HepG2 (cell line): ENCODE data around the gene U2AF2.

ENCODE experiments used
- CTCF ChIP-seq: sonication (generic); formaldehyde crosslinking; IDR thresholded peaks from 2 replicates; pipeline ENCODE4 v1.5.0; 2020; ENCODE audit warnings: mild to moderate bottlenecking, missing genetic modification reagents, moderate library complexity
- HDAC2 ChIP-seq: sonication (generic); formaldehyde crosslinking; IDR thresholded peaks from 2 replicates; pipeline ENCODE4 v1.4.0; 2020; ENCODE audit warnings: missing genetic modification reagents
- POLR2A ChIP-seq, 2 experiments: IDR thresholded peaks; 2 replicates each; pipeline ENCODE4 v1.6.1; 2011; ENCODE audit warnings: low read depth in 2 of 2, low read length in 2 of 2, mild to moderate bottlenecking in 1 of 2, moderate library complexity in 1 of 2; ENCODE audit not compliant: insufficient read depth in 1 of 2
- REST ChIP-seq, 2 experiments: IDR thresholded peaks; 2 replicates each; pipeline ENCODE4 v1.6.1; 2011 to 2012; ENCODE audit warnings: low read length in 2 of 2, borderline replicate concordance in 1 of 2, low read depth in 1 of 2, mild to moderate bottlenecking in 1 of 2, moderate library complexity in 1 of 2
- SMC3 ChIP-seq: IDR thresholded peaks from 2 replicates; pipeline ENCODE4 v1.6.1; 2011; ENCODE audit warnings: low read length, improper control_type of control experiment
- SUZ12 ChIP-seq: fragments of 150-350 bp; IDR thresholded peaks from 2 replicates; pipeline ENCODE4 v1.6.1; 2014; ENCODE audit warnings: low read depth, low read length
- ZC3H4 ChIP-seq: sonication (generic); formaldehyde crosslinking; IDR thresholded peaks from 2 replicates; pipeline ENCODE4 v1.4.0; 2020; ENCODE audit warnings: missing genetic modification reagents, borderline replicate concordance
- ZNF180 ChIP-seq: sonication (generic); formaldehyde crosslinking; IDR thresholded peaks from 2 replicates; pipeline ENCODE4 v1.4.0; 2020; ENCODE audit warnings: low read depth, missing genetic modification reagents, borderline replicate concordance
- ZNF24 ChIP-seq: fragments of 450-650 bp; IDR thresholded peaks from 2 replicates; pipeline ENCODE4 v1.6.1; 2017; ENCODE audit warnings: antibody characterized with exemption, mild to moderate bottlenecking
- ZNF841 ChIP-seq: sonication (generic); formaldehyde crosslinking; IDR thresholded peaks from 2 replicates; pipeline ENCODE4 v1.8.1; 2023; ENCODE audit warnings: missing genetic modification reagents, borderline replicate concordance
- TF ChIP-seq, protein P1 (sequence below), 2 experiments: sonication (generic) in 1 of 2; formaldehyde crosslinking in 1 of 2; IDR thresholded peaks; 2 replicates each; pipeline versions ENCODE4 v1.4.0 to v1.6.1; 2018 to 2020; ENCODE audit warnings: missing genetic modification reagents in 2 of 2, borderline replicate concordance in 1 of 2, low read depth in 1 of 2, mild to moderate bottlenecking in 1 of 2, missing biosample characterization in 1 of 2
- TF ChIP-seq, protein P2 (sequence below): IDR thresholded peaks from 2 replicates; pipeline ENCODE4 v1.6.1; 2012; ENCODE audit warnings: low read depth, low read length, improper control_type of control experiment
- TF ChIP-seq, protein P3 (sequence below): sonication (generic); formaldehyde crosslinking; IDR thresholded peaks from 2 replicates; pipeline ENCODE4 v1.4.0; 2020; ENCODE audit warnings: missing genetic modification reagents
- TF ChIP-seq, protein P4 (sequence below): sonication (generic); formaldehyde crosslinking; IDR thresholded peaks from 2 replicates; pipeline ENCODE4 v1.8.0; 2022; ENCODE audit warnings: mild to moderate bottlenecking, missing genetic modification reagents; ENCODE audit not compliant: insufficient replicate concordance

GRCh38 chr19:55681131-55682092 is 26.6 kb downstream of the U2AF2 start:
- TF ChIP-seq REST (IDR thresholded peaks at IDR 0.05; ENCODE audit: borderline replicate concordance in 1 of 2, low read depth in 1 of 2, low read length in 2 of 2): no peak
- TF ChIP-seq, protein P1, sequence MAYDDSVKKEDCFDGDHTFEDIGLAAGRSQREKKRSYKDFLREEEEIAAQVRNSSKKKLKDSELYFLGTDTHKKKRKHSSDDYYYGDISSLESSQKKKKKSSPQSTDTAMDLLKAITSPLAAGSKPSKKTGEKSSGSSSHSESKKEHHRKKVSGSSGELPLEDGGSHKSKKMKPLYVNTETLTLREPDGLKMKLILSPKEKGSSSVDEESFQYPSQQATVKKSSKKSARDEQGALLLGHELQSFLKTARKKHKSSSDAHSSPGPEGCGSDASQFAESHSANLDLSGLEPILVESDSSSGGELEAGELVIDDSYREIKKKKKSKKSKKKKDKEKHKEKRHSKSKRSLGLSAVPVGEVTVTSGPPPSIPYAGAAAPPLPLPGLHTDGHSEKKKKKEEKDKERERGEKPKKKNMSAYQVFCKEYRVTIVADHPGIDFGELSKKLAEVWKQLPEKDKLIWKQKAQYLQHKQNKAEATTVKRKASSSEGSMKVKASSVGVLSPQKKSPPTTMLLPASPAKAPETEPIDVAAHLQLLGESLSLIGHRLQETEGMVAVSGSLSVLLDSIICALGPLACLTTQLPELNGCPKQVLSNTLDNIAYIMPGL (CRISPR knock-in tag; IDR thresholded peaks at IDR 0.05; ENCODE audit: borderline replicate concordance in 1 of 2, low read depth in 1 of 2): no peak
- no peak for TF ChIP-seq HDAC2 (CRISPR knock-in tag)
- TF ChIP-seq, protein P2, sequence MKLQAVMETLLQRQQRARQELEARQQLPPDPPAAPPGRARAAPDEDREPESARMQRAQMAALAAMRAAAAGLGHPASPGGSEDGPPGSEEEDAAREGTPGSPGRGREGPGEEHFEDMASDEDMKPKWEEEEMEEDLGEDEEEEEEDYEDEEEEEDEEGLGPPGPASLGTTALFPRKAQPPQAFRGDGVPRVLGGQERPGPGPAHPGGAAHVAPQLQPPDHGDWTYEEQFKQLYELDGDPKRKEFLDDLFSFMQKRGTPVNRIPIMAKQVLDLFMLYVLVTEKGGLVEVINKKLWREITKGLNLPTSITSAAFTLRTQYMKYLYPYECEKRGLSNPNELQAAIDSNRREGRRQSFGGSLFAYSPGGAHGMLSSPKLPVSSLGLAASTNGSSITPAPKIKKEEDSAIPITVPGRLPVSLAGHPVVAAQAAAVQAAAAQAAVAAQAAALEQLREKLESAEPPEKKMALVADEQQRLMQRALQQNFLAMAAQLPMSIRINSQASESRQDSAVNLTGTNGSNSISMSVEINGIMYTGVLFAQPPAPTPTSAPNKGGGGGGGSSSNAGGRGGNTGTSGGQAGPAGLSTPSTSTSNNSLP: no peak
- TF ChIP-seq SUZ12: no peak
- TF ChIP-seq, protein P3, sequence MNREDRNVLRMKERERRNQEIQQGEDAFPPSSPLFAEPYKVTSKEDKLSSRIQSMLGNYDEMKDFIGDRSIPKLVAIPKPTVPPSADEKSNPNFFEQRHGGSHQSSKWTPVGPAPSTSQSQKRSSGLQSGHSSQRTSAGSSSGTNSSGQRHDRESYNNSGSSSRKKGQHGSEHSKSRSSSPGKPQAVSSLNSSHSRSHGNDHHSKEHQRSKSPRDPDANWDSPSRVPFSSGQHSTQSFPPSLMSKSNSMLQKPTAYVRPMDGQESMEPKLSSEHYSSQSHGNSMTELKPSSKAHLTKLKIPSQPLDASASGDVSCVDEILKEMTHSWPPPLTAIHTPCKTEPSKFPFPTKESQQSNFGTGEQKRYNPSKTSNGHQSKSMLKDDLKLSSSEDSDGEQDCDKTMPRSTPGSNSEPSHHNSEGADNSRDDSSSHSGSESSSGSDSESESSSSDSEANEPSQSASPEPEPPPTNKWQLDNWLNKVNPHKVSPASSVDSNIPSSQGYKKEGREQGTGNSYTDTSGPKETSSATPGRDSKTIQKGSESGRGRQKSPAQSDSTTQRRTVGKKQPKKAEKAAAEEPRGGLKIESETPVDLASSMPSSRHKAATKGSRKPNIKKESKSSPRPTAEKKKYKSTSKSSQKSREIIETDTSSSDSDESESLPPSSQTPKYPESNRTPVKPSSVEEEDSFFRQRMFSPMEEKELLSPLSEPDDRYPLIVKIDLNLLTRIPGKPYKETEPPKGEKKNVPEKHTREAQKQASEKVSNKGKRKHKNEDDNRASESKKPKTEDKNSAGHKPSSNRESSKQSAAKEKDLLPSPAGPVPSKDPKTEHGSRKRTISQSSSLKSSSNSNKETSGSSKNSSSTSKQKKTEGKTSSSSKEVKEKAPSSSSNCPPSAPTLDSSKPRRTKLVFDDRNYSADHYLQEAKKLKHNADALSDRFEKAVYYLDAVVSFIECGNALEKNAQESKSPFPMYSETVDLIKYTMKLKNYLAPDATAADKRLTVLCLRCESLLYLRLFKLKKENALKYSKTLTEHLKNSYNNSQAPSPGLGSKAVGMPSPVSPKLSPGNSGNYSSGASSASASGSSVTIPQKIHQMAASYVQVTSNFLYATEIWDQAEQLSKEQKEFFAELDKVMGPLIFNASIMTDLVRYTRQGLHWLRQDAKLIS (CRISPR knock-in tag): no peak
- TF ChIP-seq, protein P4, sequence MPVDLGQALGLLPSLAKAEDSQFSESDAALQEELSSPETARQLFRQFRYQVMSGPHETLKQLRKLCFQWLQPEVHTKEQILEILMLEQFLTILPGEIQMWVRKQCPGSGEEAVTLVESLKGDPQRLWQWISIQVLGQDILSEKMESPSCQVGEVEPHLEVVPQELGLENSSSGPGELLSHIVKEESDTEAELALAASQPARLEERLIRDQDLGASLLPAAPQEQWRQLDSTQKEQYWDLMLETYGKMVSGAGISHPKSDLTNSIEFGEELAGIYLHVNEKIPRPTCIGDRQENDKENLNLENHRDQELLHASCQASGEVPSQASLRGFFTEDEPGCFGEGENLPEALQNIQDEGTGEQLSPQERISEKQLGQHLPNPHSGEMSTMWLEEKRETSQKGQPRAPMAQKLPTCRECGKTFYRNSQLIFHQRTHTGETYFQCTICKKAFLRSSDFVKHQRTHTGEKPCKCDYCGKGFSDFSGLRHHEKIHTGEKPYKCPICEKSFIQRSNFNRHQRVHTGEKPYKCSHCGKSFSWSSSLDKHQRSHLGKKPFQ: no peak
- TF ChIP-seq ZNF24: no peak
- TF ChIP-seq CTCF (CRISPR knock-in tag): no peak
- no peak for TF ChIP-seq ZC3H4 (CRISPR knock-in tag)
- TF ChIP-seq ZNF841 (CRISPR knock-in tag): no peak
- TF ChIP-seq ZNF180 (CRISPR knock-in tag): no peak
- TF ChIP-seq SMC3: no peak
- no peak for TF ChIP-seq POLR2A (IDR thresholded peaks at IDR 0.05; ENCODE audit: insufficient read depth in 1 of 2, low read depth in 2 of 2, low read length in 2 of 2)
